ENCODE data around the gene ZSCAN30.

Gene ZSCAN30

GRCh38 chr18:35247412-35248249 lies 42.4 kb downstream of the ZSCAN30 start:
- Histone ChIP-seq H3K27ac (ENCODE audit: poor library complexity, severe bottlenecking) (no peak overlapping the region), H3K4me1 (ENCODE audit: insufficient read depth, poor library complexity, severe bottlenecking) (no peaks in the 10 kb centered on the region), H3K36me3 (ENCODE audit: low read depth) (peaks cover 56% of the 10 kb centered on the region), H3K9me3 (ENCODE audit: severe bottlenecking) (no peaks in the 10 kb centered on the region), H3K4me3 (ENCODE audit: severe bottlenecking) (no peak overlapping the region), H3K27me3 (ENCODE audit: insufficient read depth, poor library complexity, severe bottlenecking) (no peaks in the 10 kb centered on the region)
- TF ChIP-seq, protein P1, sequence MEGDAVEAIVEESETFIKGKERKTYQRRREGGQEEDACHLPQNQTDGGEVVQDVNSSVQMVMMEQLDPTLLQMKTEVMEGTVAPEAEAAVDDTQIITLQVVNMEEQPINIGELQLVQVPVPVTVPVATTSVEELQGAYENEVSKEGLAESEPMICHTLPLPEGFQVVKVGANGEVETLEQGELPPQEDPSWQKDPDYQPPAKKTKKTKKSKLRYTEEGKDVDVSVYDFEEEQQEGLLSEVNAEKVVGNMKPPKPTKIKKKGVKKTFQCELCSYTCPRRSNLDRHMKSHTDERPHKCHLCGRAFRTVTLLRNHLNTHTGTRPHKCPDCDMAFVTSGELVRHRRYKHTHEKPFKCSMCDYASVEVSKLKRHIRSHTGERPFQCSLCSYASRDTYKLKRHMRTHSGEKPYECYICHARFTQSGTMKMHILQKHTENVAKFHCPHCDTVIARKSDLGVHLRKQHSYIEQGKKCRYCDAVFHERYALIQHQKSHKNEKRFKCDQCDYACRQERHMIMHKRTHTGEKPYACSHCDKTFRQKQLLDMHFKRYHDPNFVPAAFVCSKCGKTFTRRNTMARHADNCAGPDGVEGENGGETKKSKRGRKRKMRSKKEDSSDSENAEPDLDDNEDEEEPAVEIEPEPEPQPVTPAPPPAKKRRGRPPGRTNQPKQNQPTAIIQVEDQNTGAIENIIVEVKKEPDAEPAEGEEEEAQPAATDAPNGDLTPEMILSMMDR (IDR thresholded peaks at IDR 0.05; ENCODE audit: poor library complexity, severe bottlenecking): no peak
- ATAC-seq (ENCODE audit: low read depth) (no peak), DNase-seq (ENCODE audit: low spot score) (no peak)

GRCh38 chr18:35246831-35247230 lies 43.2 kb downstream of the ZSCAN30 start:
- no peaks in the 10 kb centered on the region for H3K9me3 ChIP-seq (ENCODE audit: severe bottlenecking)
- peaks cover 63% of the 10 kb centered on the region for H3K36me3 ChIP-seq (ENCODE audit: low read depth)

GRCh38 chr18:35245719-35246317 lies 44.2 kb downstream of the ZSCAN30 start:
- Histone ChIP-seq H3K9me3 (ENCODE audit: severe bottlenecking) (no peaks in the 10 kb centered on the region), H3K36me3 (ENCODE audit: low read depth) (peaks cover 63% of the 10 kb centered on the region)
- TF ChIP-seq, protein P1 (IDR thresholded peaks at IDR 0.05; ENCODE audit: poor library complexity, severe bottlenecking): no peak

More at GRCh38 chr18:35246831-35247230, 43.2 kb downstream of the ZSCAN30 start:
- DNase-seq (ENCODE audit: low spot score): no peak
- TF ChIP-seq, protein P1 (IDR thresholded peaks at IDR 0.05; ENCODE audit: poor library complexity, severe bottlenecking): no peak
- Histone ChIP-seq H3K27me3 (ENCODE audit: insufficient read depth, poor library complexity, severe bottlenecking) (no peaks in the 10 kb centered on the region), H3K27ac (ENCODE audit: poor library complexity, severe bottlenecking) (no peak overlapping the region), H3K4me1 (ENCODE audit: insufficient read depth, poor library complexity, severe bottlenecking) (peaks cover 5% of the 10 kb centered on the region), H3K4me3 (ENCODE audit: severe bottlenecking) (no peak overlapping the region)
- no peak for ATAC-seq (ENCODE audit: low read depth)

GRCh38 chr18:35244671-35245070 lies 45.4 kb downstream of the ZSCAN30 start:
- TF ChIP-seq, protein P1 (IDR thresholded peaks at IDR 0.05; ENCODE audit: poor library complexity, severe bottlenecking): no peak
- Histone ChIP-seq H3K36me3 (ENCODE audit: low read depth) (peaks cover 63% of the 10 kb centered on the region), H3K9me3 (ENCODE audit: severe bottlenecking) (no peaks in the 10 kb centered on the region)

More at GRCh38 chr18:35245719-35246317, 44.2 kb downstream of the ZSCAN30 start:
- Histone ChIP-seq H3K27ac (ENCODE audit: poor library complexity, severe bottlenecking) (no peak overlapping the region), H3K27me3 (ENCODE audit: insufficient read depth, poor library complexity, severe bottlenecking) (no peaks in the 10 kb centered on the region), H3K4me1 (ENCODE audit: insufficient read depth, poor library complexity, severe bottlenecking) (peaks cover 8% of the 10 kb centered on the region), H3K4me3 (ENCODE audit: severe bottlenecking) (no peak overlapping the region)
- no peak for ATAC-seq (ENCODE audit: low read depth)
- DNase-seq (ENCODE audit: low spot score): no peak

More at GRCh38 chr18:35244671-35245070, 45.4 kb downstream of the ZSCAN30 start:
- Histone ChIP-seq H3K4me3 (ENCODE audit: severe bottlenecking) (no peak overlapping the region), H3K27me3 (ENCODE audit: insufficient read depth, poor library complexity, severe bottlenecking) (no peaks in the 10 kb centered on the region), H3K27ac (ENCODE audit: poor library complexity, severe bottlenecking) (no peak overlapping the region), H3K4me1 (ENCODE audit: insufficient read depth, poor library complexity, severe bottlenecking) (peaks cover 8% of the 10 kb centered on the region)
- no peak for ATAC-seq (ENCODE audit: low read depth)
- DNase-seq (ENCODE audit: low spot score): no peak
